HG02981 (cell line): ENCODE measurements around the gene CARF.

Experiments
- ATAC-seq: cut with Tn5 transposase; IDR thresholded peaks from one replicate; pipeline ENCODE4 v1.9.1; 2021; ENCODE audit warnings: mild to moderate bottlenecking, moderate library complexity; ENCODE audit not compliant: unreplicated experiment

The CARF gene

DNA sequence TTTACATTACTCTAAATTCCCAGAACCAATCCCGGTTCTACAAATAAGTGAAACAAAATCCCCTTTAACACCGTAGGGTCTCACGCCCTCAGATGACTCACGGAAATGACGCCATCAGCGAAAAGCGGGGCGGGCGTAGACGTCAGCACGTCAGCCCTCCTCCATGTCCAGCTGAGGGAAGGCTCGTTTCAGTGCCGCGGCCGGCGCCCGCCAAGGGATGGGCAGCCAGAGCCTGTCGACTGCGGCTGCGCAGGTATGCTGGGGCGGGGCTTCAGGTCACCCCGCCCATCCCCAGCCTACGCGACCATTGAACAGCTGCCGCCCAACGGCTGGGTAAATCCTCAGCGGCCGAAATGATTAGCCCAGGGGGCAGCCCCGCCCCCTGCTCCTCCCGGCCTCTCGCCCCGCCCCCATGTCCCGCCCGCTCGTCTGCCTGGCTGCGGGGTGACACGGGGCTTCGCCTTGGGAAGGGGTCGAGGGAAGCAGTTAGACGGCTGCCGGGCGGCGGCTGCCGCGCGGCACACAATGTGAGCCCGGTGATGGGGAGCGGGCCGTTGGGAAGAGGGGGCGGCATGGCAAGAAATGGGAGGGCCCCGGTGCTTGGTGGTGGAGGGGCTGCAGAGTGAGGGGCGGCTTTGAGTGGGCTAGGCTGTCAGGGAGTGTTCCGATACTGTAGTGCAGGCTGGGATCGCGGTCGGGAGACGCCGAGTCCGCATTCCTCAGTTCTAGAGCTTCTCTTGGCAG lies 102.6 kb downstream of the CARF start, which contains the start of gene NBEAL1:
Gene NBEAL1, plus strand, starts transcription at position 420 of the 744 bp plus-strand sequence. CDS start 1,510 bp downstream, outside the sequence.
- ATAC-seq, result peak; percentile 98

- ATAC-seq, result no peak
Observed at GRCh38 chr2:203016716-203017115, 104.6 kb downstream of the CARF start.

DNA sequence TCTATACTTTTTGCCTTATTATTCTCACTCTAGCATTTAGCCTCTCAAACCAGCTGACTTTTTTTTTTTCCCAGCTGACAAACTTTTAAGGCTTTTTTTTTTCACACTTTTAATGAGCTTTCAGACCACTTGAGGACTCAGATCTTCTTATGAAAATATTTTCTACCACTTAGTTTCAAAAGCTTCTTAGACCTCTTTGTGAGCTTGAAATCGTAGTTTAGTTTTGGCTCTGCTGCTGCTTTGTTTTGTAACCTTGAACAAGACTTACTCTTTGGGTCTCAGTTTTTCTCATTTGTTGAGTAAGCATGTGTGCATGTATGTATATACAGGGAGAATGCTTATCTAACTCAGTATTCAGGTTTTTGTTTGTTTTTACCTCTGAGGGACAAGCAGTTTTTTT lies 106.1 kb downstream of the CARF start:
- no peak for ATAC-seq

DNA sequence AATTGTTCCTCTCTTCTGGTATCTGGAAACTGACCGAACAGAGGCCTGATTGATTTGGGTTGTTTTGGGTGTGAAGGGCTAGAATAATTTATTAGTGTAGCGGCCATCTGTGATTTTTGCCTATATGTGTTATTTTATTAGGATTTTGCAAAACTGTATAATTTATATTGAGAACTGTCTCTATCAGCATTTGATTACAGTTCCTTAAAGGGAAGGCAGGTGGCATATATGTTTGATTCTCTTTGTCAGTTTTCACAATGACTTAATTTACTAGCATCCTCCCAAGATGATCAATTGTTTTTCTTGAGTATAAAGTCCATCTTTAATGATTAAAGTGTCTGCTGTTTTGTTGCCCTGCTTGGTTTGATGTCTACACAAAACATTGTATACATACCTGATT lies 107.1 kb downstream of the CARF start:
- no peak for ATAC-seq

GRCh38 chr2:203021991-203022390 lies 109.9 kb downstream of the CARF start:
- ATAC-seq, result no peak

DNA sequence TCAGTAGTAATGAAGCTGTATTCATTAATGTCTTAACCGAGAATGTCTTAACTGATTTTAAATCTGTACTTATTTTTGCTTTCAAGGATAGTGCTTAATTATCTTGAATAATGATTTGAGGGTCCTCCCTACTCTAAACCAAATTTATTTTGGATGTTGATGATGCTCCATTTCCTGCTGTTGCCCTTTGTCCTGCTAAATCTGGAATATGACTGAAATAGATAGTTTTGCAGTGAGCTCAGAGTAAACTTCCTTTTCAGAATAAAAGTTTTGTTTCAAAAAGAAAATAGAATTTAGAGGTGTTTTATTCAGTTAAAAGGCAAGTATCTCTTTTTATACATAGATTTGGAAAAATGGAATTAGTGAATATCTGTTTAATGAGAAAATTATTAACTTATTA lies 110.7 kb downstream of the CARF start:
- ATAC-seq, result no peak

DNA sequence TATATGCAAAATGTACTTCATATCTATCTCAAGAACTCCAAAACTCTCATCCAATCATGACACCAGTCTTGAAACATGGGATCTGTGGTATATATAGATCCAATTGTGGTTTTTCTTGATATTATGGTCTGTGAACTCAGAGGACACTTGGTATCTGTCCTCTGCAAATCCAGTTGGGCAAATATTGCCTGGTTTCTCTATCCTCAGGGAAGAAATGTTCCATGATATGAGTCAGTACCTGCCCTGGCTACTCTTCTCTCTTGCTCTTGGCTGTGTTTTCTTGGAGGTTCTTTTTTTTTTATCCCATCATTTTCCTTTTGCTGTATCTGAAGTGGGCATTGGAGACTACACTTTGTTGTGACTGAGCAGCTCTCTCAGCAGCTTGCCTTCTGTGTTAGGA lies 113.5 kb downstream of the CARF start:
- ATAC-seq, result no peak

DNA sequence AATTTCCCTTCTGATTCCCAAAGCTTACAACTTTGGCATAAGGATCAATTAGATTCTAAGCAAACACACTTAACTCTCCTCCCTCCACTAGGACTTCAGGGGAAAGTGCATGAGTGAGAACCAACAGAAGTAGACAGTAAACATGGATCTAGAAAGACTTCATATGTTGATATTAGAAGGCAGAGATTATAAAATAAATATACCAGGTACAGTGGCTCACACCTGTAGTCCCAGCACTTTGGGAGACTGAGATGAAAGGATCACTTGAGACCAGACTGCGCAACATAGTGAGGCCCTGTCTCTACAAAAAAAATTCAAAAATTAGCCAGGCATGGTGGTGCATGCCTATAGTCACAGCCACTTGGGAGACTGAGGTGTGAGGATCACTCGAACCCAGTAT lies 118.5 kb downstream of the CARF start:
- no peak for ATAC-seq

DNA sequence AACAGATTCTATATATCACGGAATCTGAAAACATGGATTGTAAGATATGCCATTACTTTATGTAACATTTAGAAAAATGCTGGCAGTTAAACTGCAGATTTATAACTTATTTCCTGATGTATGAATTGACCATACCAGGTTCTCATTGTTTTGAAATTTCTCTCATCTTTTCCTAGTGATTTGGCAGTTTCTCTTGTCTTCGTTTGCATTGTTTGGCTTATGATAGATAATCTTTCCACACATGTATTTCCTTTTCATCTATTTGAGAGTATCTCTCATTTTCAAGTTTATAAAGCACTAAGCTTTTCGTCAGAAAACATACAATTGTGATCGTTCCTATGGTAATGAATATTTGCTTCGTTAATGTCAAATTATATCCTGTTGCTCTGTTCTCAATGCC lies 118.9 kb downstream of the CARF start:
- ATAC-seq, result no peak

DNA sequence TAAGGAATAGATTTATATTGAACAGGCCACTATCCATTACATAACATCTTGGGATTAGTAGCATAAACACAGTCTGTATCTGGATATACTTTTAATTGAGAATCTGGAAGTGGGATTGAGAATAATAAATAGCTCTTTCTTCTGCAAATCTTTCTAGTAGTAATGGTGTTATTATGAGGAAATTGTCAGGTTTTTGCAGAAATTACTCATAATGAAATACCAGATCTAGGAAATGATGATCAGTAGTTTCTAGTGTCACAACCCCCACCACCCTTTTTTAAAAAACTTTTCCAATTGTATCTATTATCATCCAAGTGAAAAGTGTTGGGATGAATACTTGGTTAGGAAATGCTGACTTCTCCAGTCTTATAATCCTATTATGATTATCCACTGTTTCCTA lies 121.3 kb downstream of the CARF start:
- no peak for ATAC-seq

DNA sequence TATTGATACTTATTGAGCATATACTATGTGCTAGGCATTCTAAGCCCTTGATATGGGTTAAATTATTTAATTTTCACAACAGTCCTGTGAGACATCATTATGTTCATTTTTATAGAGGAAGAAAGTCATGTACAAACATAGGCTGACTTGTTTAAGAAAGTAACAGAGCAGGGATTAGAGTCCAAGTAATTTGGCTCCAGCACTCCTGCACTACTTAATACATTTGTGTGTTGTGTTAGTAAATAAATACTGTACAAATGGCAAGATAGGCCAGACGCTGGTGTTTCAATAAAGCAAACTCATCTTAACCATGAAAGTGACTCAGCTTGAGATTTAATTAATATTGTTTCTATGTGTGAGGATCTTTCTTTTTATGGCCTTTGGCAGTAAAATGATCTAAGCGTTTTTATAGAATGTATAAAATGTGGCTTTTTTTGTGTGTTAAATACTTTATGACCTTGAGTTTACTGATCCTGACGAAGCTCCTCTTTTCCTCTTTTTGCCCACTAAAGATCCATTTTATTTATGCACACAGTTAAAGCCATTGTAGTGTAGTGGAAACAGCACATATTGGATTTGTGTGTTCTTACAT lies 123.9 kb downstream of the CARF start:
- no peak for ATAC-seq
